Measurements from ENCODE around the gene KCNA4. TPM values are rescaled to one million over a fixed set of nuclear protein-coding genes. Genes with fewer than 3 reads are reported as not detected.
A peak's percentile ranks its signal among the peaks of the same experiment; 100 is the strongest.

The KCNA4 gene
- total RNA-seq, 6 donors from 2014 or later: under 0.01 to 2.9 (median 0.90) TPM

- ATAC-seq (ENCODE audit: low FRiP score in 2 of 2) (no peak), DNase-seq (no peak)
- 31 to 33% methylated on average over 6 of the region's 6 CpGs for WGBS, 2 donors
- Histone ChIP-seq H3K4me1 (peaks cover 0 to 2% (median 0%) of the 10 kb centered on the region in 4 donors), H3K36me3 (no peaks in the 10 kb centered on the region), H3K27ac (no peak overlapping the region), H3K27me3 (no peaks in the 10 kb centered on the region), H3K4me3 (no peak overlapping the region), H3K9me3 (no peaks in the 10 kb centered on the region)
- TF ChIP-seq CTCF (IDR thresholded peaks at IDR 0.05): no peak
- TF ChIP-seq EP300 (IDR thresholded peaks at IDR 0.05): no peak
- TF ChIP-seq POLR2A (IDR thresholded peaks at IDR 0.05): no peak
- no peak for TF ChIP-seq POLR2AphosphoS5 (IDR thresholded peaks at IDR 0.05)
Observed at GRCh38 chr11:30025396-30026139, 8.7 kb upstream of the KCNA4 start.

GRCh38 chr11:30023074-30023473 is 6.2 kb upstream of the KCNA4 start:
- DNase-seq (peak in 1 of 2 donors; percentile 40), ATAC-seq (ENCODE audit: low FRiP score in 2 of 2) (peak in 1 of 2 donors; percentile 19)
- no peak overlapping the region for H3K27ac ChIP-seq
- no peaks in the 10 kb centered on the region for H3K9me3 ChIP-seq
- peaks cover 0 to 5% (median 3%) of the 10 kb centered on the region in 4 donors for H3K4me1 ChIP-seq
- H3K36me3 ChIP-seq: no peaks in the 10 kb centered on the region
- TF ChIP-seq EP300 (IDR thresholded peaks at IDR 0.05) (no peak), POLR2AphosphoS5 (IDR thresholded peaks at IDR 0.05) (no peak)
- WGBS, 2 donors: 24 to 25% methylated on average over 2 of the region's 2 CpGs
- no peak overlapping the region for H3K4me3 ChIP-seq
- no peaks in the 10 kb centered on the region for H3K27me3 ChIP-seq

- Histone ChIP-seq H3K4me1 (peaks cover 4 to 15% (median 12%) of the 10 kb centered on the region in 4 donors), H3K4me3 (no peak overlapping the region), H3K27ac (no peak overlapping the region), H3K9me3 (no peaks in the 10 kb centered on the region), H3K27me3 (peaks cover 0 to 12% (median 2%) of the 10 kb centered on the region in 4 donors), H3K36me3 (no peaks in the 10 kb centered on the region)
- 26 to 35% methylated on average over 3 of the region's 3 CpGs for WGBS, 2 donors
- no peak for ATAC-seq (ENCODE audit: low FRiP score in 2 of 2)
- TF ChIP-seq POLR2A (IDR thresholded peaks at IDR 0.05) (no peak), POLR2AphosphoS5 (IDR thresholded peaks at IDR 0.05) (no peak), EP300 (IDR thresholded peaks at IDR 0.05) (no peak), CTCF (IDR thresholded peaks at IDR 0.05) (no peak)
- no peak for DNase-seq
Observed at GRCh38 chr11:30019481-30019880, 2.7 kb upstream of the KCNA4 start.

- no peak overlapping the region for H3K4me3 ChIP-seq
- no peak for TF ChIP-seq POLR2AphosphoS5 (IDR thresholded peaks at IDR 0.05)
- no peak for TF ChIP-seq EP300 (IDR thresholded peaks at IDR 0.05)
- TF ChIP-seq CTCF (IDR thresholded peaks at IDR 0.05): no peak
- no peak for TF ChIP-seq POLR2A (IDR thresholded peaks at IDR 0.05)
- no peaks in the 10 kb centered on the region for H3K9me3 ChIP-seq
- 44% methylated on average over 15 to 21 of the region's 21 CpGs for WGBS, 2 donors
- H3K27ac ChIP-seq: no peak overlapping the region
- DNase-seq (peak in 1 of 2 donors; percentile 41), ATAC-seq (ENCODE audit: low FRiP score in 2 of 2) (no peak)
- H3K4me1 ChIP-seq: peaks cover 4 to 15% (median 11%) of the 10 kb centered on the region in 4 donors
- peaks cover 0 to 12% (median 2%) of the 10 kb centered on the region in 4 donors for H3K27me3 ChIP-seq
- H3K36me3 ChIP-seq: no peaks in the 10 kb centered on the region
Observed at GRCh38 chr11:30018495-30018894, 1.7 kb upstream of the KCNA4 start.

GRCh38 chr11:30017445-30017895 is 640 bp upstream of the KCNA4 start:
- Histone ChIP-seq H3K4me3 (peak overlapping the region in 3 of 4 donors; percentile 35 to 48 (median 45)), H3K27ac (no peak overlapping the region), H3K9me3 (no peaks in the 10 kb centered on the region), H3K27me3 (peaks cover 0 to 12% (median 2%) of the 10 kb centered on the region in 4 donors), H3K4me1 (peaks cover 4 to 15% (median 11%) of the 10 kb centered on the region in 4 donors), H3K36me3 (no peaks in the 10 kb centered on the region)
- DNase-seq (peak in 1 of 2 donors; percentile 57), ATAC-seq (ENCODE audit: low FRiP score in 2 of 2) (peak in 1 of 2 donors; percentile 25)
- 18 to 32% methylated on average over 8 to 19 of the region's 19 CpGs for WGBS, 2 donors
- TF ChIP-seq POLR2AphosphoS5 (IDR thresholded peaks at IDR 0.05) (no peak), POLR2A (IDR thresholded peaks at IDR 0.05) (no peak), CTCF (IDR thresholded peaks at IDR 0.05) (no peak), EP300 (IDR thresholded peaks at IDR 0.05) (no peak)

Measured in upper lobe of left lung (tissue), 6 donors.